22Rv1 (cell line): ENCODE results near the gene NRARP.

ENCODE experiments used
- H3K27ac ChIP-seq: fragments of 450-650 bp; 2 replicates; pipeline ENCODE4 v1.5.1; 2017
- CTCF ChIP-seq: fragments of 450-650 bp; IDR thresholded peaks from 2 replicates; pipeline ENCODE4 v1.5.1; 2017; ENCODE audit warnings: mild to moderate bottlenecking
- ZFX ChIP-seq: fragments of 450-650 bp; IDR thresholded peaks from 2 replicates; pipeline ENCODE4 v1.6.1; 2017; ENCODE audit warnings: antibody characterized with exemption, borderline replicate concordance

NRARP gene

DNA sequence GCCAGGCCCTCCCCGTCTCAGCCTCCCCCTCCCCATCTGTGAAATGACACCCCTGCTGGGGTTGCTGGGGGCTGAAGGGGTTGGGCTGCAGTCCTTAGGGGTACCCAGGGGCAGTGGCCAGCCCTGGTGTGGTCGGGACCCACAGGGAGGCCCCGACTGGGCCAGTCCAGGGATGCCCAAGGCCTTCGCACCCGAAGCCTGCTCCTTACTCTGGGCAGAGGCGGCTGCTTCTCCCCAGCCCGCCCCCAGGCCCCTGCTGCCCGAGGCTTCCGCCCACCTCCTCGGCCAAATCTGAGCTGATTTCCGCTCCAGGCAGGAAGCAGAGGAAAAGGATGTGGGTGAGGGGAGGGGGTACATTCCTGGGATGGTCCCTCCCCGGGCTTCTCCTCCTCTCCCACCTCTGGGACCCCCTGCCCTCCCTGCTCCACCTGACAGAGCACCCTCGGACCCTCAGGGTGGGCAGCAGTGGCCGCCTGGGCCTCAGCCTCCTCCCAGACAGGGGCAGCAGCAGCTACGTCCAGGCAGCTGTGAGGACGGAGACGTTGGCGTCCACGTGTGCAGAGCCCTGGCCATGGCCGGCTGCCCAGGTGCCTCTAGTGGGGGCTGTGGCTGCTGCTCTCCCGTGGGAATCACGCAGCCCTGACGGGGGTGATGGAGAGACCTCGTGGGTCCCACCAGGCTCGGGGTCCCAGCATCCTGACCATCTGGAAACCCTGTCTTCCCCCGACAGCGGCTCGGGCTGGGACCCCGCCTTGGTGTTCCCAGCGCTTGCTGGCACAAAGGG lies 4.2 kb upstream of the NRARP start:
- TF ChIP-seq ZFX: no peak
- no peak for TF ChIP-seq CTCF
- peak overlapping the region; percentile 98 for H3K27ac ChIP-seq

DNA sequence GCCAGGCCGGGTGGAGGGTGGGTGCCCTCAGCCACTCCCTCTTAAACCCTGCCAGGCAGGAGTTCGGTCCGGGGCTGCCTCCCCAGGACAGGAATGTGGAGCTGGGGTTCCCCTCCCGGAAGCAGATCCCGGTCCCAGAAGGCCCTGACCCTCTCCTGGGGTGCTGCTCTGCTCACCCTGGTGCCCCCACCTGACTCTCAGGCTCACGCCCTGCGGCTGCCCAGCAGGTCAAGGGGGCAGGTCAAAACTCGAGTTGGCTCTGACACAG lies 3.7 kb upstream of the NRARP start:
- peak overlapping the region; percentile 98 for H3K27ac ChIP-seq
- TF ChIP-seq CTCF (no peak), ZFX (no peak)

DNA sequence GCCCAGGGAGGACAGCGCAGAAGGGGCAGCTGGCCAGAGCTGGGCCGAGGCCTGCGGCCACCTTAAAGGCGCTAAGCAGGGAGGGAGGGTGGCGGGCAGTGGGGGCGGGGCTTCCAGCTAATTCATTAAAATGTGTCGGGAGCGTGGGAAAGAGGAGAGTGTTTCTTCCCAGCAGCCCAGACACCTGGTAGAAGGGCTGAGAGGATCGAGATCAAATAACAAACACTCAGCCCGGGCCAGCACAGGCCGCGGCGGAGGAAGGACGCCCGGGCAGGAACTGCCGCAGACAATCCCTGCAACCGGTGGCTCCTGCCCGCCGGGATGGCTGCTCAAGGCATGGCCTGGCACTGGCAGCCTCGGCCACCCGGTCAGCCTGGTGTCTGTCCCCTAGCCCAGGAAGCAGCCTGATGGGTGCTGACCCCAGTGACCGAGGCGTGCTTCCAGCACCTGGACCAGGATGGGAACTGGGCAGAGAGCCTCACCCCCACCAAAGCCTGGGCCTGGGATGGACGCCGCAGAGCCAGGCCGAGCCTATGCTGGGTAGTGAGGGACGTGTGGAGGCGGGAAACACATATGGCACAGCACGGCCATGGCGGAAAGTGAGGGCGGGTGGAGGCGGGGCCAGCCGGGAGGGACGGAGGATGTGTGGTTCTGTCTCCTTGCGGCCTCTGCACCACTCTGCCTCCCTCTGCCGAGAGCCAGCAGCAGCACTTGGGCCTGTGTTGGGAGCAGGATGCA lies 3.2 kb upstream of the NRARP start:
- H3K27ac ChIP-seq: peak overlapping the region; percentile 98
- peak; percentile 49 for TF ChIP-seq CTCF
- TF ChIP-seq ZFX: no peak

DNA sequence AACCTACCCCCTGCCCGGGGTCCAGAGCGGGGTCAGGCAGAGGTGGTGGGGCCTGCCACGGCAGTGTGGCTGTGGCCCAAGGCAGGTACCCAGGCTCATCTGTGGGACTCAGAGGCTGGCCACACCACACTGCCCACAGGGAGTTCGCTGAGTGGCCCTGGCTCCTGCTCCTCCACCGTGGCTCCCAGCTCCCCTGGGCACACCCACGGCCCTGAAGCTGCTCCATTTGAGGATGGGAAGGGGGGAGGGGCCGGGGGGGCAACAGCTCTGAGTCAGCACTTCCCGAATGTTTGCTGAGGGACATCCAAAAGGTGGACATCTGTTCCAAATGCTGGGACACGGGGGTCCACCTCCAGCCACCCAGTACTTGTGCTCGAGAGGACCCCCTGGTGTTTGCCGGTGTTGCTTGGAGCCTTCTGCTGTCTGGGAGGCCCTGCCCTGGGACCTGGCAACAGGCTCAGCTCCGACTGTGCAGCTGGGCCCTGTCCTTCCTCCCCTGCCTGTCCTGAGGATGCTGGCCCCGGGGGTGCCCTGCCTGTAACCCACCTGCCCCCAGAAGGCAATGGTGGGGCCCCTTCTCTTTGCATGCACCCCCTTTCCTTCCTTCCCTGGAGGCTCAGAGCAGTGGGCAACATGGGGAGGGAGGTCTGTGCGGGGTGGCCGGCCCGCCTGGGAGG lies 2.5 kb upstream of the NRARP start:
- peak overlapping the region; percentile 98 for H3K27ac ChIP-seq
- TF ChIP-seq CTCF (peak; percentile 26), ZFX (no peak)

- no peak for TF ChIP-seq ZFX
- TF ChIP-seq CTCF: no peak
- H3K27ac ChIP-seq: peak overlapping the region; percentile 98
Measured at GRCh38 chr9:137303893-137304382, 1.9 kb upstream of the NRARP start.

- H3K27ac ChIP-seq: peak overlapping the region; percentile 98
- TF ChIP-seq ZFX: no peak
- no peak for TF ChIP-seq CTCF
Measured at GRCh38 chr9:137303151-137303892, 1.3 kb upstream of the NRARP start.
